HG03135 (cell line): ENCODE data around the gene METTL5.
"Not testable (repeated sequence)": the region's sequence is repeated elsewhere in the genome, so short reads cannot be mapped to it uniquely, and the experiment has no call there.

Experiments
- ATAC-seq: cut with Tn5 transposase; IDR thresholded peaks from one replicate; pipeline ENCODE4 v1.9.1; 2021; ENCODE audit warnings: mild to moderate bottlenecking, moderate library complexity; ENCODE audit not compliant: unreplicated experiment

The METTL5 gene

DNA sequence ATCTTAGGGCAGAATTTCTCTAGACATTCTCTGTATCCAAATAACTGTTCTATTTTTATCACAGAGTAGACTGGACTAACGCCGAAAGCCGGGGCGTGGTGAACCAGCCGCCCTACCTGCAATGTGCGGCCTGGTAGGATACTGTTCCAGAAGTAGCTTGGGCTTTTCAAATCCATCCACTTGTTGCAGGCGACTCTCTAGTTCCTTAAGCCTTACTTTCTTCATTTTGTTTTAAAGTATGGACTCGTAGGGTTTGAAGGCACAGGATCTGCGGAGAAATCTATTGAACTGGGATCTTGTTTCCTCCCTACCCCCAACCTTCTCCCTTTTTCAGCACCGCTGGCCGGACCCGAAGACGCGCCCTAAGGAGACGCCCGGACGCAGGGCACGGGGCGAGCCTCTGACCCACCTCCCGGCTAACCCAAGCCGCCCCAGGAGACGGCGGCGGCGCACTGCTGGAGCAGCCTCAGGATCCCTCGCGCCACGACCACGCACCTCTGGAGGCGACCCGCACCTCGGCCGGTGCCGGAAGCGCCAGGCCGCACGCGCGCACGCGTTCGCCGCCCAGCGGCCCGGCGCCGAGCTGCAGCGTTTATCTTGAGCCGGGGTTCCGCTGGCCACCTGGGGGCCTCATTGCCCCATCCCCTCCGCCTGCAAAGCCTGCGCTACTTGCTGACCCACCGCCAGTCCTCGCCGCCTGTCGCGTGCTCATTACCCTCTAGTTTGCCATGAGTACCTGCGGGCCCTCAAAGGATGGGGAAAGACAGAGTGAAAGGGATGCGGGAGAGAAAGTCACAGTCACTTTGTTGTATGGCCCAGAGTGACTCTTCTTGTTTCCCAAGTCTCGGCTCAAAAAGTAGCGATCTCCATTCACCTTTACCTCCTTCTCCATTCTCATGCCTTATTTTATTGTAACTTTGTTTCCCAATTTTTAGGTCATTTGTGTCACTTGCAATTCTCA is at the start of gene METTL5:
TSS of gene METTL5 (minus strand) at position 533 of the 961 bp plus-strand sequence. CDS start at position 225, 308 bp downstream.
- peak; percentile 62 for ATAC-seq

DNA sequence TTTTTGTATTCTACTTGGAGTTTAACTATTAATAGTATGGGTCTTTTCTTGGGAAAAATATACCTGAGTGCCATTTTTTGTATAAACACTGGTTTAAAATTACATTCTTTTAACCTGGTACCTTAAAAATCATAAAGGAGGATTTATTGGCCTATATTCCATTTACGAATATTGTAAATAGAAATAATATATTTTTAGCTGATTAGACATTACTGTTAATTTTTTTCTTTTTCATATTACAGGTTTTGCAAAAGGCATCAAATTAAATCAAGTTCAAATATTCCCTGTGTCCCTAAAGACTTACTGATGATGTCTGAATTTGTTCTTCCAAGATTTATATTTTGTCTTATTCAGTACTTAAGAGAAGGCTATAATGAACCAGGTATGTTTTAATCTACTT is 47.3 kb upstream of the METTL5 start:
- no peak for ATAC-seq

DNA sequence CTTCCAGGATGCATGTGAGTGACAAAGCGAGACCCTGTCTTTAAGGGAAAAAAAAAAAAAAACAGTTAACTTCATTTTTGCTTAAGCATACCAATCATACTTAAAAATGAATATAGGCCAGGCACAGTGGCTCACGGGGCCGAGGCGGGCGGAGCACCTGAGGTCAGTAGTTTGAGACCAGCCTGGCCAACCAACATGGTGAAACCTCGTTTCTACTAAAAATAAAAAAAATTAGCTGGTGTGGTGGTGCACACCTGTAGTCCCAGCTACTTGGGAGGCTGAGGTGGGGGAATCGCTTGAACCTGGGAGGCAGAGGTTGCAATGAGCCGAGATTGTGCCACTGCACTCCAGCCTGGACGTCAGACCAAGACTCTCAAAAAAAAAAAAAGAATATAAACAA is 46.7 kb upstream of the METTL5 start:
- not testable (repeated sequence) for ATAC-seq

DNA sequence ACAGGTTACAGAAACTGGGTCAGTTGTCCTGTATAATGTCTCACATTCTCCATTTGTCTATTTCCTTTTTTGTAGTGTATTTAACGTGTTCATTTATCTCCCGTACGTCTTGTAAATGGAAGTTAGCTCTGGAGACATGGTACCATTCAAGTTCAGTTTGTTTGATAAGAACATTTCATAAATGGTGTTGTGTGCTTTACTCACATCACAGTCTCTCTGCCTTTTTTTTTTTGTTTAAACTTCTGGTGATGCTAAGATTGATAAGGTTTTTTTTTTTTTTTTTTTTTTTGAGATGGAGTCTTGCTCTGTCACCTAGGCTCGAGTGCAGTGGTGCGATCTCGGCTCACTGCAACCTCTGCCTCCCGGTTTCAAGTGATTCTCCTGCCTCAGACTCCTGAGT is 44.2 kb upstream of the METTL5 start:
- ATAC-seq: no peak

DNA sequence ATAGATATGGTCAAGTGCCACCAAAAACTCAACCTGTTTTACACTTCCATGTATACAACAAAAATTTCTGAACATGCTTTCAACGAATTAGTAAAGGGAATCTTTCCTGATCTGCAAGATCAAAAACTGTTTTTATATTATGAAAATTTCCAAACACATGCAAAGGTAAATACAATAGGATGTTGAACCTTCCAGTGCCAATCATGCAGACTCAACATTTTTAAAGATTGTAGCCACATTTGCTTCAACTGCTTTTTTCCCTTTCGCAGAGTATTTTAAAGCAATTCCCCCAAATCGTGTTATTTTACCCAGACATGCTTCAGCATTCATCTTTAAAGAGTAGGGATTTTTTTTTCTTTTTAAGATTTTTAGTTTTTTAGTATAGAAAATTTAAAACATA is 42.9 kb upstream of the METTL5 start:
- ATAC-seq: no peak

DNA sequence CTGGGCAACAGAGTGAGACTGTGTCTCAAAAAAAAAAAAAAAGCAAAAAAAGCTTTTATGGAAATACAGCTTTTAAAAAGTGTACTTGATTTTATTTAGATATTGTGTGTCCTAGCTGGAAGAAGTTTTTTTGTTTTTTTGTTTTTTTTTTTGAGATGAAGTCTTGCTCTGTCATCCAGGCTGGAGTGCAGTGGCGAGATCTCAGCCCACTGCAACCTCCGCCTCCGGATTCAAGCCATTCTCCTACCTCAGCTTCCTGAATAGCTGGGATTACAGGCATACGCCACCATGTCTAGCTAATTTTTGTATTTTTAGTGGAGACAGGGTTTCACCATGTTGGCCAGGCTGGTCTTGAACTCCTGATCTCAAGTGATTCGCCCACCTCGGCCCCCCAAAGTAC is 41.5 kb upstream of the METTL5 start:
- ATAC-seq: not testable (repeated sequence)

DNA sequence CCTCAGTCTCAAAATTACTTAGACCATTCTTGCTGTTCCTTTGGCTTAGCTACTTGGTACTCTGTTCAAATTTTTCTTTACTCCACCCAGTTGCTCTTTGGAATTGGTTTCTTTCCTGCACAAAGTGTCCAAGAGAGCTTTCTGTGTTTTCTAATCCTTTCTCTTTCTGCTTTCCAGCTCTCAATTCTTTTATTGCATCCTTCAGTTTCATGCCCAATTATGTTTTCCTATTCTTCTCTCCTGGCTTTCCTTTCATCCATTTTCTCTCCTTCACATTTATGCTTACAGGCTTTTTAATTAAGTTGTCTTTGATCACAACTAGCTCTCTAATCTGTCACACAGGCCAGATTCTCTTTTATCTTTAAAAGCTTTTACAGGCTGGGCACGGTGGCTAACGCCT is 40.8 kb upstream of the METTL5 start:
- no peak for ATAC-seq

DNA sequence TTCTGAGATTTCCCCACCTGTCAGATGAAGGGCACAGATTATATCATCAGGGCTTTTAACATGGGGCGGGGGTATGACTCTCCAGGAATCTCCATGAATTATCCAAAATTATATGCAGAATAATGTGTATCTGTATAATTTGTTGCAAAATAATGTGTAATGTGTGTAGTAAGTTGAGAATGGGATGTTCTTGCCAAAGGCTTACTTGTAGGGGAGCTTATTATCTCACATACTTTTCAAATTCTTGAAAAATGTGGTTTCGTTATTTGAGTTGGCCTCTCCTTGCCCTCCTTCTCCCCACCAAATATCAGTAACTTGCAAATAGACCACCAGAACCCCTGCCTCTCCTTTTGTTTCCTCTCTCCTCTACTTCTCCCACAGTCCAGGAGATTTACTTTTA is 38.1 kb upstream of the METTL5 start:
- no peak for ATAC-seq

DNA sequence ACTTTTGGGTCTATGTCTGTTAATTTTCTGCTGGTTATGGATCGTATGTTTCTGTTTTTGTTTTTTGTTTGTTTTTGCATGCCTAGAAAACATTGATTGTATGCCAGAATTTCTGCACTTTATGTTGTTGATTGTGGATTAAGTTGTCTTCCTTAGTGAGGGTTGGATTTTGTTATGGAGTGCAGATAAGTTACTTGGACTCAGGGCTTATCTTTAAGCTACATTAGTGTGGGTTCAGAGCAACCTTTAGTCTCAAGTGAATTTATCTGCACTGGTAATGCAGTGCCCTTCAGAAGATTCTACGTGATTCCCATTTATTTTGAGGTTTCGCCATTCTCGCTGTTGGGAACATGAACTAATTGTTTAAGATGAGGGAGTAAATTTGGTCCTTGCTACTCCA is 35.4 kb upstream of the METTL5 start:
- no peak for ATAC-seq

DNA sequence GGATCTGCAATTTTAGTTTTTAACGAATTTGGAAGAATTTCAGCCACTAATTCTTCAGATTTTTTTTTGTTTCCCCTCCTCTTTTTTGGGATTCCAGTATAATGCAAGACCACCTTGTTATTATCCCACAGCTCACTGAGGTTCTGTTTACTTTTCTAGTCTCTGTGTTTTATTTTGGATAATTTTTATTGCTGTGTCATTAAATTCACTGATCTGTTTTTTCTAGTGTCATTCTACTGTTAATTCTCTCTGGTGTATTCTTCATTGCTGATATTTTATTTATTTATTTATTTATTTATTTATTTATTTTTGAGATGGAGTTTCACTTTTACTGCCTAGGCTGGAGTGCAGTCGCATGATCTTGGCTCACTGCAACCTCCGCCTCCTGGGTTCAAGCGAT is 34.7 kb upstream of the METTL5 start:
- no peak for ATAC-seq

DNA sequence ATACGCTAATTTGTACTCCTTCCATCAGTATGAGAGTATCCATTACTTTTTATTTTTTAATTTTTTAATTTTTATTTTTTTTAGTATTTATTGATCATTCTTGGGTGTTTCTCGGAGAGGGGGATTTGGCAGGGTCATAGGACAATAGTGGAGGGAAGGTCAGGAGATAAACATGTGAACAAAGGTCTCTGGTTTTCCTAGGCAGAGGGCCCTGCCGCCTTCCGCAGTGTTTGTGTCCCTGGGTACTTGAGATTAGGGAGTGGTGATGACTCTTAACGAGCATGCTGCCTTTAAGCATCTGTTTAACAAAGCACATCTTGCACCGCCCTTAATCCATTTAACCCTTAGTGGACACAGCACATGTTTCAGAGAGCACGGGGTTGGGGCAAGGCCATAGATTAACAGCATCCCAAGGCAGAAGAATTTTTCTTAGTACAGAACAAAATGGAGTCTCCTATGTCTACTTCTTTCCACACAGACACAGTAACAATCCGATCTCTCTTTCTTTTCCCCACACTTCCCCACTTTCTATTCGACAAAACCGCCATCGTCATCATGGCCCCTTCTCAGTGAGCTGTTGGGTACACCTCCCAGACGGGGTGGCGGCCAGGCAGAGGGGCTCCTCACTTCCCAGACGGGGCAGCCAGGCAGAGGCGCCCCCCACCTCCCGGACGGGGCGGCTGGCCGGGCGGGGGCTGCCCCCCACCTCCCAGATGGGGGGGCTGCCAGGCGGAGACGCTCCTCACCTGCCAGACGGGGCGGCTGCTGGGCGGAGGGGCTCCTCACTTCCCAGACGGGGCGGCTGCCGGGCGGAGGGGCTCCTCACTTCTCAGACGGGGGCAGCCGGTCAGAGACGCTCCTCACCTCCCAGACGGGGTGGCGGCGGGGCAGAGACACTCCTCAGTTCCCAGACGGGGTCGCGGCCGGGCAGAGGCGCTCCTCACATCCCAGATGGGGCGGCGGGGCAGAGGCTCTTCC is 30.9 kb upstream of the METTL5 start:
- ATAC-seq: not testable (repeated sequence)

DNA sequence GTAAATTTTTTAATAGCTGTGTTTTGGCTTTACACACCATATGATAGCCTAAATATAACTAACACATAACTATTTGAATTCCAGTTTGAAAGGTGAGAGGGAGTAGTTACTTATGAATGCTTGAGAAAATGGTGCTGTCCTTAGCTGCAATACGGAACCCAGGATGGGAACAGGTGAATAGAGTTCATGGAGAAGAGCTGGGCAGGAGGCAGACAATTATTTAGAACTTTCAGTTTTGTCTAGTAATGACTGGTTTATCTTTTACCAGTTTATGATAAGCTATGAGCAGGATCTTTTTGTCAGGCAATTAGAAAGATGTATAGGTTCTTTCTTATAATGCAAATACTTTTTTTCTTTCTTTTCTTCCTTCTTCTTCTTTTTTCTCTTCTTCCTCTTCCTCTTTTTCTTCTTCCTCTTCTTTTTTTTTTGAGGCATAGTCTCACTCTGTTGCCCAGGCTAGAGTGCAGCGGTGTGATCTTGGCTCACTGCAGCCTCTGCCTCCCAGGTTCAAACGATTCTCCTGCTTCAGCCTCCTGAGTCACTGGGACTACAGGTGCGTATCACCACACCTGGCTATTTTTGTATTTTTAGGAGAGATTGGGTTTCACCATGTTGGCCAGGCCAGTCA is 28.4 kb upstream of the METTL5 start:
- no peak for ATAC-seq

DNA sequence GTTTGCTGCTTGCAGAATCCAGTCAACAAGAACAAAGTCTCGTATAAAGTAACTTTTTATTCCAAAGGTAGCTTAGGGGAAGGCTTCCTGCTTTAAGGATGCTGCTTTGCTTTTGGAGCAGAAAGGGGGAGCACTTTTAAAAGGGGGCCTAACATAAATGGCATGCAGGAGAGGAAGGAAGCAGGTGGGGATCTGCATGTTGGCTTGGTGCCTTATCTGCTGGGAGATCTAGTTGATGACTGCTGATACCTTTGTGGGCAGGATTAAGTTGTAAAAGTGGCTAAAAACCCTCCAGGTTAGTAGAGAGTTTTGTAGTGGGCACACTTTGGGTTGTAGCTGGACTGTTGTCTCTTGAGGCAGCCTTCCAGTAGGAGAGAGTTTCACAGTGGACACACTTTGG is 25.0 kb upstream of the METTL5 start:
- ATAC-seq: no peak

DNA sequence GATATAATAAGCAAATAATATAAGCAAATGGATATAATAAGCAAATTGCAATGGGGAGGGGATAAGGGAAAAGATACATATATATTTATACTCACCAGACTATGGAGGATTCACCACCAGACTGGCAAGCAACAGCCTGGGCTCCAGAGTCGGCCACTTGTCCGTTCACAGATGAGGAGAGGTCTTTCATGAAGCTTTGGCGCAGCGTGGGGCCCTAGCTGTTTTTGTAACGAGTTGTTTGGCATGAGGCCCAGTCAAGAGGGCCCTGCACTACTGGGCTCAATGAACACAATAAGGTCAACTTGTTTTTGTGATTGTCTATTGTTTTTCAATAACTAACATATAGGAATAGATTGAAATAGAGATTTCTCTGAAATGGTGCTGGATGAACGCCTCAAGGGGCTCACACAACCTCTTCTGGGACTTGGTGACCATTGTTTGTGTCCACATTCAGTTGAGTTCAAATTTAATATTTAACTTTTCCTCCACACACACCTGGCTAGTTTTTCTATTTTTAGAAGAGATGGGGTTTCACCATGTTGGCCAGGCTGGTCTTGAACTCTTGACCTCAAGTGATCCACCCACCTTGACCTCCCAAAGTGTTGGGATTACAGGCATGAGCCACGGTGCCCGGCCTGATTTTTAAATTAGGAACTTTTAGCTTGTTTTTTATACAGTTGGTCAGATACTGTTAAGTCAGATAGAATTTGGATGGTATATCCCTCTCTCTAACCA is 24.4 kb upstream of the METTL5 start:
- ATAC-seq: not testable (repeated sequence)

DNA sequence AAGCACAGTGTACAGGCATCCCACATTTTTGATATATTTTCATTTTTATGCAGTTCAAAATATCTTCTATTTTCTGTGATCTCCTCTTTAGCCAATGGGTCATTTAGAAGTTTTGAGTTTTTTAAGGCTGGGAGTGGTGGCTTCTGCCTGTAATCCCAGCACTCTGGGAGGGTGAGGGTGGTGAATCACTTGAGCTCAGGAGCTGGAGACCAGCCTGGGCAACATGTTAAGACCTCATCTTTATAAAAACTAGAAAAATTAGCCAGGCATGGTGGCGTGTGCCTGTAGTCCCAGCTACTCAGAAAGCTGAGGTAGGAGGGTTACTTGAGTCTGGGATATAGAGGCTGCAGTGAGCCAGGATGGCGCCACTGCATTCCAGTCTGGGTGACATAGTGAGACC is 20.3 kb upstream of the METTL5 start:
- ATAC-seq: no peak

DNA sequence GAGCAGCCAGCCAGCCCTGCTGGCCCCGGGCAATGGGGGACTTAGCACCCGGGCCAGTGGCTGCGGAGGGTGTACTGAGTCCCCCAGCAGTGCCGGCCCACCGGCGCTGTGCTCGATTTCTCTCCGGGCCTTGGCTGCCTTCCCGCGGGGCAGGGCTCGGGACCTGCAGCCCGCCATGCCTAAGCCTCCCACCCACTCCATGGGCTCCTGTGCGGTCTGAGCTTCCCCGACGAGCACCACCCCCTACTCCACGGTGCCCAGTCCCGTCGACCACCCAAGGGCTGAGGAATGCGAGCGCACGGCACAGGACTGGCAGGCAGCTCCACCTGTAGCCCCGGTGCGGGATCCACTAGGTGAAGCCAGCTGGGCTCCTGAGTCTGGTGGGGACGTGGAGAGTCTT is 16.9 kb upstream of the METTL5 start:
- ATAC-seq: not testable (repeated sequence)

DNA sequence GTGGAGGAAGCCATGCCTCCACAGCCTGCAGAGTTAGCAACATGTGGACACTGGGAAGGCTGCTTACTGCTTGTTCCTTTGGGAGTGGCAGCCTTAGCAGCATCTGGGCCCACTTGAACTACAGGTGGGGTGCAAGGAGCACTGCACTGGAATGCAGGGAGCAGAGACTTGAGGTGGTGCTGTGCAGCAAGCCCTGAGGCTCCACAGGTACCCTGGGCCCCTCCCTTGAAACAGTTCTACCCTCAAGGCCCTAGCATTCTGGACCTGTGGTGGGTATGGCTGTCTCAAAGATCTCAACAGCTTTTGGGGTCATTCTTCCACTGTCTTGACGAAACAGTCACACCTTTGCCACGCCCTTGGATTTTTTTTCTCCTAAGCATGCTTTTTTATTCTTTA is 16.0 kb upstream of the METTL5 start:
- no peak for ATAC-seq

DNA sequence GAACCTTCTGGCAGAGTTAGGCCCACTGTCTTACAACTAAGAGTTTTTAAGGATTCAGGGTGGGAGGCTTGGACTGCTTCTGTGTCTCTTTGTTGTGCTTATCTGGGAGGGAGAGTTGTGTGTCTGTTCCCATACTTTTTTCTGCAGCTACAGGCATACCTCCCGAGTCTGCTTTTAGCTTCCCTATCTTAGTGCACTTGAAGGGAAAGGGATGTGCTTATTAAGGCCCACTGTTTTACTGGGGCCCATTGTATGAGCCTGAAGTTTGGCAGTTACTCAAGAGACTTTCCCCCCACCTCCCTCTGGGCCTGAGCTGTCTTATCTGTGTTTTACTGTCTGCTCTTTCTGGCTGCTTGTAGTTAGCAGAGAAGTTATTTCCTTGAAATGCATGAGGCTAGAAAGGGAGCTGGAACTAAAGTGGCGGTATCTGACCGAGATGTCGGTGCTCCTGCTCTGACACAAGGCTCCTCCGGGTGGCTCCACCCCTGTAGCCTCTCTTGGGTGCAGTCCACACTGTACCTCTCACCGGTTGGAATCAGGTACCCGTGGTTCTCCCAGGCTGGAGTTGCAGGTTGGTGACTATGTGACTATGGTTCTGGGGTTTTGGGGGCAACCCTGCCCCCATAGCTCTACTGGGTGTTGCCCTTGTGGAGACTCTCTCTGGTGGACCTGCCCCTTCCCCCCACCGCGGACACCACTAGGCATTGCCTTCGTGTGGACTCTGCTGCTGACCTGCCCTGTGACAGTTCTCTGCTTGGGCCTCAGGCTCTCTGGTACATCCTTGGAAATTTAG is 15.4 kb upstream of the METTL5 start:
- no peak for ATAC-seq

DNA sequence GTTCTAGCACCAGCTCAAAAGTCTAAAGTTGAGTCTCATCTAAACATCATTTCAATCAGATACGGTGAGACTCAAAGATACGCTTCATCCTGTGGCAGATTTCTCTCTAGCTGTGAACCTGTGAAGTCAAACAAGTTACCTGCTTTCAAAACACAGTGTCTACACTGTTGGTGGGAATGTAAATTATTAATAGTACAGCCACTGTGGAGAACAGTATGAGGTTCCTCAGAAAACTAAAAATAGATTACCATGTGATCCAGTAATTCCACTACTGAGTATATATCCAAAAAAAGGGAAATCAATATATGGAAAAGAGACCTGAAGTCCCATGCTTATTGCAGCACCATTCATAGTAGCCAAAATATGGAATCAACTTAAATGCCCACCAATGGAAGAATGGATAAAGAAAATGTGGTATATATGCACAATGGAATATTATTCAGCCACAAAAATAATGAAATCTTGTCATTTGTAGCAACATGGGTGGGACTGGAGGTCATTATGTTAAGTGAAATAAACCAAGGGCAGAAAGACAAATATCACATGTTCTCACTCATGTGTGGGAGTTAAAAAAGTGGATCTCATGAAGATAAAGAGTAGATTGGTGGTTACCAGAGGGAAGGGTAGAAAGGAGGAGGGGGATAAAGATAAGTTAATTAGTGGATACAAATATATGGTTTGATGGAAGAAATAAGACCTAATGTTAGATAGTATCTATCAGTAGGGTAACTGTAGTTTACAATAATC is 14.2 kb upstream of the METTL5 start:
- no peak for ATAC-seq
